A549 treated with AZD9567 at 1 μM for 4 hours (cell line): Measurements from ENCODE around the gene GATM. TPM values are rescaled to one million over a fixed set of nuclear protein-coding genes. Genes with fewer than 3 reads are reported as not detected.

Source experiments
- total RNA-seq: library from RNA; stranded (reverse); fragments of 200-300 nt; extraction: Qiagen RNA extraction; gene quantifications from 5 replicates; pipeline ENCODE4 v1.2.3, GENCODE V29; 2022; ENCODE audit not compliant: insufficient read depth

Gene GATM
- 2.3 to 7.9 TPM (median 2.8 TPM) in 5 replicates for total RNA-seq

GRCh38 chr15:45378149-45378912 lies at the start of gene GATM:
GATM (minus strand) TSS chr15:45378544; CDS start chr15:45378453, 91 bp downstream.

Other genes starting within 250 kb of the GATM start
- 0.03 to 0.10 TPM (median 0.09 TPM) in 3 of 5 replicates, not detected in the others for gene DUOXA1, start 248.7 kb downstream of the GATM start, total RNA-seq
- gene DUOX1, start 248.6 kb downstream of the GATM start, total RNA-seq, result not detected in 5 replicates
- 0.47 to 0.65 TPM (median 0.61 TPM) in 4 of 5 replicates, not detected in the other for gene SHF, start 190.6 kb downstream of the GATM start, total RNA-seq
- 0.10 TPM in 1 of 5 replicates, not detected in the others for gene SLC28A2, start 126.3 kb downstream of the GATM start, total RNA-seq
- 1.6 to 2.2 TPM (median 1.9 TPM) in 5 replicates for gene SLC30A4, start 144.2 kb upstream of the GATM start, total RNA-seq
- gene BLOC1S6, start 208.8 kb upstream of the GATM start, total RNA-seq, result 14.7 to 24.0 TPM (median 17.8 TPM) in 5 replicates